ENCODE results near the gene HIPK1. TPM values are rescaled to one million over a fixed set of nuclear protein-coding genes. Genes with fewer than 3 reads are reported as not detected.

Gene HIPK1
- total RNA-seq, 2 experiments from 2014 or later = 20.4 to 52.6 TPM

GRCh38 chr1:114008993-114009392 is 79.9 kb downstream of the HIPK1 start:
- Histone ChIP-seq H2AFZ (ENCODE audit: low read length) (no peak overlapping the region), H3K9me2 (ENCODE audit: insufficient read depth, low read length) (no peaks in the 10 kb centered on the region), H3K9me3 (ENCODE audit: low read length) (no peaks in the 10 kb centered on the region), H3K27ac (ENCODE audit: low read depth, low read length, poor library complexity, severe bottlenecking) (no peak overlapping the region), H3K4me3 (ENCODE audit: low read depth, low read length, poor library complexity, severe bottlenecking) (no peak overlapping the region), H3K36me3 (ENCODE audit: insufficient read depth, low read length) (no peaks in the 10 kb centered on the region), H3K79me2 (ENCODE audit: insufficient read depth, low read depth, low read length) (no peaks in the 10 kb centered on the region), H4K20me1 (ENCODE audit: insufficient read depth, low read length) (no peaks in the 10 kb centered on the region), H3K4me1 (ENCODE audit: insufficient read depth, low read length, poor library complexity, severe bottlenecking) (no peaks in the 10 kb centered on the region), H3K4me2 (ENCODE audit: low read length) (no peak overlapping the region)
- no peak for DNase-seq (ENCODE audit: low spot score)
- no peak for TF ChIP-seq CTCF (conservative IDR thresholded peaks at IDR 0.05; ENCODE audit: low read length)
- no peak for TF ChIP-seq EZH2phosphoT487 (IDR thresholded peaks at IDR 0.05; ENCODE audit: borderline replicate concordance, low read depth, low read length)
- intact Hi-C loops (cut with micrococcal nuclease; ENCODE audit: unreplicated experiment) = no loop called here
- ChIA-PET POLR2A (interaction anchor here (0.5 to 1.2 kb wide), 2 partner anchors 9 to 560 kb away, joined by 4 read pairs; no protein-coding TSS in a partner anchor), CTCF (ENCODE audit: unreplicated experiment) (no interaction called here)
- no TSS peak for BruUV-seq (replicated peaks)

GRCh38 chr1:114009393-114009792 is 80.3 kb downstream of the HIPK1 start:
- Histone ChIP-seq H3K4me1 (ENCODE audit: insufficient read depth, low read length, poor library complexity, severe bottlenecking) (no peaks in the 10 kb centered on the region), H2AFZ (ENCODE audit: low read length) (no peak overlapping the region), H3K4me3 (ENCODE audit: low read depth, low read length, poor library complexity, severe bottlenecking) (no peak overlapping the region), H4K20me1 (ENCODE audit: insufficient read depth, low read length) (no peaks in the 10 kb centered on the region), H3K79me2 (ENCODE audit: insufficient read depth, low read depth, low read length) (no peaks in the 10 kb centered on the region), H3K27ac (ENCODE audit: low read depth, low read length, poor library complexity, severe bottlenecking) (no peak overlapping the region), H3K9me3 (ENCODE audit: low read length) (no peaks in the 10 kb centered on the region), H3K36me3 (ENCODE audit: insufficient read depth, low read length) (no peaks in the 10 kb centered on the region), H3K9me2 (ENCODE audit: insufficient read depth, low read length) (no peaks in the 10 kb centered on the region), H3K4me2 (ENCODE audit: low read length) (no peak overlapping the region)
- POLR2A ChIA-PET = interaction anchor here (0.5 to 1.2 kb wide), 4 partner anchors 9 to 559 kb away, joined by 3 to 4 read pairs (median 4); no protein-coding TSS in a partner anchor
- TF ChIP-seq CTCF (conservative IDR thresholded peaks at IDR 0.05; ENCODE audit: low read length) (no peak), EZH2phosphoT487 (IDR thresholded peaks at IDR 0.05; ENCODE audit: borderline replicate concordance, low read depth, low read length) (no peak)
- intact Hi-C loops (cut with micrococcal nuclease; ENCODE audit: unreplicated experiment) = no loop called here
- BruUV-seq (replicated peaks) = no TSS peak
- CTCF ChIA-PET (ENCODE audit: unreplicated experiment) = no interaction called here
- no peak for DNase-seq (ENCODE audit: low spot score)

GRCh38 chr1:114010433-114011184 is 81.5 kb downstream of the HIPK1 start:
- H3K9me2 ChIP-seq (ENCODE audit: insufficient read depth, low read length) = no peaks in the 10 kb centered on the region
- H3K4me2 ChIP-seq (ENCODE audit: low read length) = no peak overlapping the region
- no peak overlapping the region for H3K27ac ChIP-seq (ENCODE audit: low read depth, low read length, poor library complexity, severe bottlenecking)
- no peaks in the 10 kb centered on the region for H3K79me2 ChIP-seq (ENCODE audit: insufficient read depth, low read depth, low read length)
- intact Hi-C loops (cut with micrococcal nuclease; ENCODE audit: unreplicated experiment) = no loop called here
- no peaks in the 10 kb centered on the region for H4K20me1 ChIP-seq (ENCODE audit: insufficient read depth, low read length)
- H3K4me1 ChIP-seq (ENCODE audit: insufficient read depth, low read length, poor library complexity, severe bottlenecking) = no peaks in the 10 kb centered on the region
- no peak for TF ChIP-seq CTCF (conservative IDR thresholded peaks at IDR 0.05; ENCODE audit: low read length)
- no peak for TF ChIP-seq EZH2phosphoT487 (IDR thresholded peaks at IDR 0.05; ENCODE audit: borderline replicate concordance, low read depth, low read length)
- no TSS peak for BruUV-seq (replicated peaks)
- no peak overlapping the region for H2AFZ ChIP-seq (ENCODE audit: low read length)
- POLR2A ChIA-PET = interaction anchor here (0.6 to 1.1 kb wide), 4 partner anchors 295 to 1253 kb away, joined by 3 to 5 read pairs (median 4); no protein-coding TSS in a partner anchor
- no peak overlapping the region for H3K4me3 ChIP-seq (ENCODE audit: low read depth, low read length, poor library complexity, severe bottlenecking)
- DNase-seq (ENCODE audit: low spot score) = no peak
- no peaks in the 10 kb centered on the region for H3K9me3 ChIP-seq (ENCODE audit: low read length)
- CTCF ChIA-PET (ENCODE audit: unreplicated experiment) = no interaction called here
- no peaks in the 10 kb centered on the region for H3K36me3 ChIP-seq (ENCODE audit: insufficient read depth, low read length)

Measured in OCI-LY7 (cell line).